ENCODE data around the gene GATD1. TPM values are rescaled to one million over a fixed set of nuclear protein-coding genes. Genes with fewer than 3 reads are reported as not detected.

GATD1 gene
- polyA plus RNA-seq, 1 donor from 2014 or later, result 146 TPM

DNA sequence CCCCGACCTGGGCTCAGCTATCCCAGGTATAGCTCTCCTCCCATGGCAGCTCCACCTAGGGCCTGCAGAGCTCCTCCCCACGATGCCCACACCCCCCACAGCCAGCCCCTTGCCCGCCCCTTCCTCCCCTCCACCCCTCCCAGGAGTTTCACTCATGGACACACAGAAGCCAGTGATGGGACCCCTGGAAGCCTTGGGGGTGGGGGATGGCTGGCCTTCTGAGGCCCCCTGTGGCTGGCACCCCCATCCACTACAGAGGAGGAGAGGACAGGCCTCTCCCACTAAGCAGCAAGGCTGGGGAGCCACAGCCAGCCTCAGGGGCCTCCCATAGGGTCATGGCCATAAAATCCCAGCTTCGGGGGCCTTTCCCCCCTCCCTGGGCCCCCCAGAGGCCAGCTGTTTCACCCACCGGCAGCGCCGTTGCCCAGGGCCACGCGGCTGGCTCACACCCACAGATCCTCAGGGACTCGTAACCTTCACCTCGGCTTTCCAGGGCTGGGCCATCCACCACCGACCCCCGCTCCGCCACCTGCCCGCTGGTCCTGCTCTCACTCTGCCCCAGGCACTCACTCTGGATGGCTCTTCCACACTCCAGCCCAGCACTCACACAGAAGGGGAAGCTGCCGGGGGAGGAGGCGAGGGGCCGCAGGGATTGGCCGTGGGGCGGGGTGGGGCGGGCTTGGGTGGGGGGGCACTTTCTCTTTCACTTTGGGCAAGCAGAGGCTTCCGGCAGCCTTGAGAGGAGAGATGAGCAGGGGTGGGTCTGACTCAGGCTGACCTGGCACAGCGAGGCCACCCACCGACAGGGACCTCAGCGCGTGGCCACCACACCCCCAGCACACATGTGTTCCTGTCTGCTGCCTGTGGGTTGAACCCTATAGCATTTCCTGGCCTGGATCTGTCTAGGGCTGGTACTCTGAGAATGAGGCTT, 18.6 kb upstream of the GATD1 start:
- peak overlapping the region; percentile 100 for H3K4me3 ChIP-seq (ENCODE audit: low read length)
- no peaks in the 10 kb centered on the region for H3K9me3 ChIP-seq (ENCODE audit: low read length)
- no peak overlapping the region for H2AFZ ChIP-seq (ENCODE audit: low read depth, low read length)
- H3K9ac ChIP-seq (ENCODE audit: low read length), result peak overlapping the region; percentile 99
- no peaks in the 10 kb centered on the region for H3K27me3 ChIP-seq (ENCODE audit: insufficient read depth, low read depth, low read length)
- peak overlapping the region; percentile 63 for H3K4me2 ChIP-seq (ENCODE audit: low read length)
- no peaks in the 10 kb centered on the region for H3F3A ChIP-seq (ENCODE audit: insufficient read depth, low read length, poor library complexity, severe bottlenecking)
- H4K20me1 ChIP-seq (ENCODE audit: insufficient read depth), result no peaks in the 10 kb centered on the region
- H3K9me2 ChIP-seq (ENCODE audit: insufficient read depth, low read length), result no peaks in the 10 kb centered on the region
- peak overlapping the region; percentile 99 for H3K27ac ChIP-seq (ENCODE audit: low read length)
- no peaks in the 10 kb centered on the region for H3K36me3 ChIP-seq (ENCODE audit: insufficient read depth, low read length)
- peaks cover 13% of the 10 kb centered on the region for H3K79me2 ChIP-seq (replicated peaks; ENCODE audit: insufficient read depth, low read length)
- TF ChIP-seq POLR2AphosphoS5 (IDR thresholded peaks at IDR 0.05) (no peak), MXI1 (conservative IDR thresholded peaks at IDR 0.05; ENCODE audit: poor library complexity, severe bottlenecking) (no peak), TAF1 (IDR thresholded peaks at IDR 0.05; ENCODE audit: low read depth) (no peak), EP300 (conservative IDR thresholded peaks at IDR 0.05; ENCODE audit: poor library complexity, severe bottlenecking) (no peak), RAD21 (conservative IDR thresholded peaks at IDR 0.05) (no peak), SMC3 (conservative IDR thresholded peaks at IDR 0.05; ENCODE audit: poor library complexity) (no peak), EZH2 (IDR thresholded peaks at IDR 0.05; ENCODE audit: borderline replicate concordance, insufficient read depth, low read length, poor library complexity, severe bottlenecking) (no peak)
- TF ChIP-seq, protein P1, sequence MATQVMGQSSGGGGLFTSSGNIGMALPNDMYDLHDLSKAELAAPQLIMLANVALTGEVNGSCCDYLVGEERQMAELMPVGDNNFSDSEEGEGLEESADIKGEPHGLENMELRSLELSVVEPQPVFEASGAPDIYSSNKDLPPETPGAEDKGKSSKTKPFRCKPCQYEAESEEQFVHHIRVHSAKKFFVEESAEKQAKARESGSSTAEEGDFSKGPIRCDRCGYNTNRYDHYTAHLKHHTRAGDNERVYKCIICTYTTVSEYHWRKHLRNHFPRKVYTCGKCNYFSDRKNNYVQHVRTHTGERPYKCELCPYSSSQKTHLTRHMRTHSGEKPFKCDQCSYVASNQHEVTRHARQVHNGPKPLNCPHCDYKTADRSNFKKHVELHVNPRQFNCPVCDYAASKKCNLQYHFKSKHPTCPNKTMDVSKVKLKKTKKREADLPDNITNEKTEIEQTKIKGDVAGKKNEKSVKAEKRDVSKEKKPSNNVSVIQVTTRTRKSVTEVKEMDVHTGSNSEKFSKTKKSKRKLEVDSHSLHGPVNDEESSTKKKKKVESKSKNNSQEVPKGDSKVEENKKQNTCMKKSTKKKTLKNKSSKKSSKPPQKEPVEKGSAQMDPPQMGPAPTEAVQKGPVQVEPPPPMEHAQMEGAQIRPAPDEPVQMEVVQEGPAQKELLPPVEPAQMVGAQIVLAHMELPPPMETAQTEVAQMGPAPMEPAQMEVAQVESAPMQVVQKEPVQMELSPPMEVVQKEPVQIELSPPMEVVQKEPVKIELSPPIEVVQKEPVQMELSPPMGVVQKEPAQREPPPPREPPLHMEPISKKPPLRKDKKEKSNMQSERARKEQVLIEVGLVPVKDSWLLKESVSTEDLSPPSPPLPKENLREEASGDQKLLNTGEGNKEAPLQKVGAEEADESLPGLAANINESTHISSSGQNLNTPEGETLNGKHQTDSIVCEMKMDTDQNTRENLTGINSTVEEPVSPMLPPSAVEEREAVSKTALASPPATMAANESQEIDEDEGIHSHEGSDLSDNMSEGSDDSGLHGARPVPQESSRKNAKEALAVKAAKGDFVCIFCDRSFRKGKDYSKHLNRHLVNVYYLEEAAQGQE (IDR thresholded peaks at IDR 0.05; ENCODE audit: borderline replicate concordance), result no peak
- TF ChIP-seq, protein P2, sequence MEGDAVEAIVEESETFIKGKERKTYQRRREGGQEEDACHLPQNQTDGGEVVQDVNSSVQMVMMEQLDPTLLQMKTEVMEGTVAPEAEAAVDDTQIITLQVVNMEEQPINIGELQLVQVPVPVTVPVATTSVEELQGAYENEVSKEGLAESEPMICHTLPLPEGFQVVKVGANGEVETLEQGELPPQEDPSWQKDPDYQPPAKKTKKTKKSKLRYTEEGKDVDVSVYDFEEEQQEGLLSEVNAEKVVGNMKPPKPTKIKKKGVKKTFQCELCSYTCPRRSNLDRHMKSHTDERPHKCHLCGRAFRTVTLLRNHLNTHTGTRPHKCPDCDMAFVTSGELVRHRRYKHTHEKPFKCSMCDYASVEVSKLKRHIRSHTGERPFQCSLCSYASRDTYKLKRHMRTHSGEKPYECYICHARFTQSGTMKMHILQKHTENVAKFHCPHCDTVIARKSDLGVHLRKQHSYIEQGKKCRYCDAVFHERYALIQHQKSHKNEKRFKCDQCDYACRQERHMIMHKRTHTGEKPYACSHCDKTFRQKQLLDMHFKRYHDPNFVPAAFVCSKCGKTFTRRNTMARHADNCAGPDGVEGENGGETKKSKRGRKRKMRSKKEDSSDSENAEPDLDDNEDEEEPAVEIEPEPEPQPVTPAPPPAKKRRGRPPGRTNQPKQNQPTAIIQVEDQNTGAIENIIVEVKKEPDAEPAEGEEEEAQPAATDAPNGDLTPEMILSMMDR (IDR thresholded peaks at IDR 0.05; ENCODE audit: poor library complexity, severe bottlenecking), result no peak

DNA sequence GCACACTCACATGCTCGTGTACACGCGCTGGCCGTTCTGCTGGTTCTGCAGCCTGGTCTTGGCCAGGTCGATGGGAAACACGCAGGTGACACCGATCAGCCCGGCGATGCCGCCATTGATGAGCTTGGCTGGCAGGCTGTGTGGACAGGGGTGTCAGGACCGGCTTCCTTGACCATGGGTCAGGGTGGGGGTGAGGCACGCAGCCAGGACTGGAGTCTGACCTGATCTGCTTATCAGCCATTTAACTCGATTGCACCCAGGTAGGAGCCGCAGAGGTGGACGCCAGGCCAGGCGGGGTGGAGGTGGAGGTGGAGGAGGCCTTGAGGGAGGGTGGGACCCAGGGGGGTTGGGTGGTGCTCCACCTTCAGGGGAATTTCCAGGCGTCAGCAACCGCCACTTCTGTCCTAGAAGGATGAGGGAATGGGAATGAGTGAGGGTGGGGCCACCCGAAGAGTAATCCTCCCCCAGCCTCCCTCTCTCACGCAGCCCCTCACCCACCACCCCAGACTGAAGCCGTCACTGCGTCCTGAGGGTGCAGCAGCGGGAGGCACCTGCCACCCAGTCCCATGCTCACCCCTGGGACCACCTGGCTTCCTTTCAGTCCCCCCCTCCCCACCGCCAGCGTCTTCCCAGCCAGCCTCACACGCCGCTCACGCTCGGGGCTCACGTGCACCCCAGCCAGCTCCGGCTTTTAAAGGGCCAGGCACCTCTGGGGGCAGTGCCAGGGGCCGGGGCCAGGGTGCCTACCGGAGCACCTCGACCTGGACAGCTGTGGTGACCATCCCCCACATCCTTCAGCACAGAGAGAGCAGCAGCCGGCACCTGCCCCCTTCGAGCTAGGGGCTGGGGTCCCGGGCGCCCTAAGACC, 17.7 kb upstream of the GATD1 start:
- Histone ChIP-seq H3F3A (ENCODE audit: insufficient read depth, low read length, poor library complexity, severe bottlenecking) (no peaks in the 10 kb centered on the region), H3K36me3 (ENCODE audit: insufficient read depth, low read length) (no peaks in the 10 kb centered on the region), H3K27me3 (ENCODE audit: insufficient read depth, low read depth, low read length) (no peaks in the 10 kb centered on the region), H3K9me2 (ENCODE audit: insufficient read depth, low read length) (no peaks in the 10 kb centered on the region), H4K20me1 (ENCODE audit: insufficient read depth) (no peaks in the 10 kb centered on the region), H3K79me2 (replicated peaks; ENCODE audit: insufficient read depth, low read length) (peaks cover 13% of the 10 kb centered on the region), H3K4me2 (ENCODE audit: low read length) (no peak overlapping the region), H3K9ac (ENCODE audit: low read length) (peak overlapping the region; percentile 99), H2AFZ (ENCODE audit: low read depth, low read length) (no peak overlapping the region), H3K4me3 (ENCODE audit: low read length) (peak overlapping the region; percentile 100), H3K27ac (ENCODE audit: low read length) (no peak overlapping the region), H3K9me3 (ENCODE audit: low read length) (no peaks in the 10 kb centered on the region)
- TF ChIP-seq MXI1 (conservative IDR thresholded peaks at IDR 0.05; ENCODE audit: poor library complexity, severe bottlenecking), result no peak
- no peak for TF ChIP-seq SMC3 (conservative IDR thresholded peaks at IDR 0.05; ENCODE audit: poor library complexity)
- TF ChIP-seq TAF1 (IDR thresholded peaks at IDR 0.05; ENCODE audit: low read depth), result no peak
- no peak for TF ChIP-seq EP300 (conservative IDR thresholded peaks at IDR 0.05; ENCODE audit: poor library complexity, severe bottlenecking)
- TF ChIP-seq, protein P1 (IDR thresholded peaks at IDR 0.05; ENCODE audit: borderline replicate concordance), result no peak
- TF ChIP-seq EZH2 (IDR thresholded peaks at IDR 0.05; ENCODE audit: borderline replicate concordance, insufficient read depth, low read length, poor library complexity, severe bottlenecking), result no peak
- no peak for TF ChIP-seq POLR2AphosphoS5 (IDR thresholded peaks at IDR 0.05)
- no peak for TF ChIP-seq RAD21 (conservative IDR thresholded peaks at IDR 0.05)

All from neural cell (in vitro differentiated cells).